Measurements from ENCODE around the gene DDX17.

The DDX17 gene

GRCh38 chr22:38448945-38449745 is 57.0 kb downstream of the DDX17 start:
- no peak for DNase-seq (ENCODE audit: low read depth in 2 of 2)

DNA sequence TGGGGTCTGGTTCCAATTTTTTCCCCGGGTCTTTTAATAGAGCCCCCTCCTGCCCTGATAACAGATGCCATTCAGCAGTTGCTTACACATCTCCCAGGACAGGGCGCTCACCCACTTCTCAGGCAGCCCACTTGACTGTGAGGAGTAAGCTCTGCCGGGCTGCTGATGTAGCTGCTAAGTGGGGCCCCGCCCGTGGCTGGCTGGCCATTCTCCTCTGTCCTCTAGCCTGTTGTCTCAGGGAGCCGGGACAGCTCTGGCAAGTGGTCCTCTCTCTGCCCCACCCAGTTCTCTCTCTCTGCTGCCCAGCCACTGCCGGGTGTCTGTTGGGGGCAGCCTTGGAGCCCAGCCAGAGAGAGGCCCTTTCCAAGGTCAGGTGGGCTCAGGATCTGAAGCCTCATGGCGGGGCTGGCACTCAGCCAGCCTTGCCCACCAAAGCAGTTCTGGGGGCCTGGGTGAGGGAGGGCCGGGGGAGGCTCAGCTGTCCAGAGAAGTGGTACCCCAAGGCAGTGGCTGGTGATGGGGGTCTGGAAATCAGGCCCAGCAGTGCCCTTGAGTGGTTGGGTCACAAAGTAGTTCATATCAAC is 60.0 kb downstream of the DDX17 start:
- DNase-seq (ENCODE audit: low read depth in 2 of 2) = no peak

DNA sequence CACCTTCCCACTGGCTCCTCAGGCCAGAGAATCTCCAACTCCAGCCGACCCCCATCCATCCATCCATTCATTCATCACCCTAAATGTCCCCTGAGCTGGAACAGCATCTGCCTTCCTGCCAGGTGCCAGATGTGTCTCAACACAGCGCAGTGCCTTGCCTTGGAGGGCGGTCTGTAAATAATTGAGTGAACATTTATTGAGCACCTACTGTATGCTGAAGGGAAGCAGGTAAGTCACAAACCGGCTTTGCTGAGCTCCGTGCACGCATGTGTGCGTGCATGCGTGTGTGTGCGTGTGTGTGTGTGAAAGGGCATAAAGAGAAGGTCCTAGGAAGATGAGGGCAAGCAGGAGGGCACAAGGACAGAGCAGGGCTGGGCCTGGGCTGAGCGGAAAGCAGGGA is 61.3 kb downstream of the DDX17 start:
- no peak for DNase-seq (ENCODE audit: low read depth in 2 of 2)

DNA sequence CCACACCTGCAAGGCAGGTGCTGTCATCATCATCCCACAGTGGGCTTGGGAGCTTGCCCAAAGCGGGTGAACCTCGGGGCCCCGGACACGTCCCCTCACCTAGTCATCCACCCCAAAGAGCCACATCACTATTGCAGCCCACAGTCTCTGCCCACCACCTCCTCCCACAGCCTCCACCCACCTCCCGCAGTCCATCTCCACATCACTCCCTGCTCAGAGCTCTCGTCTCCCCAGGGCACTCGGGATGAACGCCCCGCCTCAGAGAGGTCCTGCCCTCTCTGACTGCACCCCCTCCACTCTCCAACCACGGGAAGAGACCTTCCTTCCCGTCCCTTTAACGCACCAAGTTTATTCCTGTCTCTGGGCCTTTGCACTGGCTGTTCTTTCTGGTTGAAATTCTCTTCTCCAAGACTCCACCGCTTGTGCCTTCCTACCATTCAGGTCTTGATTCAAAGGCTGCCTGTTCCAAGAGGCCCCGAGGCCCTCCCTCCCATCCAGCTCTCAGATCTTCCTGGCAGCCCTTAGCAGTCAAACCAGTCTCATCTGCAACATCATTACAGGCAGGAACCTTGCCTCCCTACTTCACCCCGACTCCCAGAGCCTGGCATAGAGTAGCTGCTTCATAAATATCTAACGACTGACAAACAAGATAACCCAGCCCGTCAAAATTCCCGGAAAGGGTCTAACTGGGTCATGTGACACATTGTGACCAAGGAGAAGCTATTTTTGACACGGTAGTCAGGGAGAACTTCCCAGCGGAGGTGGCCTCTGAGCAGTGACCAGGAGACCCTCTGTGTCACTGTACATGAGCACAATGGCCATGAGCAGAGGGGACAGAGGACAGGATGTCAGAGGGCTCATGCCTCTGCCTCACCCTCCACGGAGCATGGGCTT is 62.2 kb downstream of the DDX17 start:
- DNase-seq (ENCODE audit: low read depth in 2 of 2) = no peak

DNA sequence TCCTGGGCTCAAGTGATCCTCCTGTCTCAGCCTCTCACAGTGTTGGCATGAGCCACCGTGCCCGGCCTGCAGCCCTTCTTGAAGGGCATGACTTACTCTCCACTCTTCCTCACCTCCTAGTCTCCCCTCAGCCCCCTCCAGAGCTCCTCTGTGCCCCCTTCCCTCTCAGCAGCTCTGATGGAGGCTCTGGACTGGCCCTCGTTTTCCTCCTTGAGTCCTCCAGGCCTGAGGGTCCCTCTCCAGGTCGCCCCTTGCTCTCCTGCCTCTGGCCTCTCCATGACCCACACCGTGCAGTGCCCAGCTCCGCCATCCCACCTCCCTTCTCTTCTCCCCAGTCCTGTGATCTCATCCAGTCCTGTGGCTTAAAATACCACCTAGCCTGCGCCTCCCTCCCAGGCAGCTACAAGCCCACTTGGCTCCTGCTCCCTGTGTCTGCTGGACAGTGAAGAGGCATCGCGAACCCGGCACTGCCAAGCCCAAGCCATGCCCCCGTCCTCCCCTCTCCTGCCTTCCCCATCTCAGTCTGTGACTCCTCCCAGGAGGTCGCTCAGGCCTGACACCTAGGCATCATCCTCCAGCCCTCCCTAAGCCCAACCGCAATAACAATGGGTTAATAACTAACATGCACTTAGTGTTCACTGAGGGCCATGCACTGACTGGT is 63.0 kb downstream of the DDX17 start:
- no peak for DNase-seq (ENCODE audit: low read depth in 2 of 2)

GRCh38 chr22:38441620-38442287 is 64.4 kb downstream of the DDX17 start:
- no peak for DNase-seq (ENCODE audit: low read depth in 2 of 2)

- no peak for DNase-seq (ENCODE audit: low read depth in 2 of 2)
Observed at GRCh38 chr22:38440747-38441350, 65.3 kb downstream of the DDX17 start.

DNA sequence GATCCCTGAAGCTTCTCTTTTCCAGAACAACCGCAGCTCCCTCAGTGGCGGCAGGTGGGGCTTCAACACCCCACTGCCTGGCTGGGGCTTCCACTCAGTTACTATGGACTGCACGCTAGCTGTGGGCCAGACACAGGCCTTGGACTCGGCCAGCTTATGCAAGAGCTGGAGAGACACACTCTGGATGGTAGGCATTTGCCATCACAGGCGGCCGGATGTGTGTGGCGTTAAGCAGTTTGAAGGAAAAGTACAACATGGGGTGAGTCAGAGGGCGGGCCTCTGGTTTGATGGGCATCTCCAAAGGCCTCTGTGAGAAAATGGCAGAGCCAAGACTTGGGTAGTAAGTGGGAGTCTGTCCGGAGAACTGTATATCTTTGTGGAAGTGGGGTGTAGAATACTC is 68.7 kb downstream of the DDX17 start:
- no peak for DNase-seq (ENCODE audit: low read depth in 2 of 2)

- DNase-seq (ENCODE audit: low read depth in 2 of 2) = no peak
Observed at GRCh38 chr22:38436629-38437395, 69.3 kb downstream of the DDX17 start.

DNA sequence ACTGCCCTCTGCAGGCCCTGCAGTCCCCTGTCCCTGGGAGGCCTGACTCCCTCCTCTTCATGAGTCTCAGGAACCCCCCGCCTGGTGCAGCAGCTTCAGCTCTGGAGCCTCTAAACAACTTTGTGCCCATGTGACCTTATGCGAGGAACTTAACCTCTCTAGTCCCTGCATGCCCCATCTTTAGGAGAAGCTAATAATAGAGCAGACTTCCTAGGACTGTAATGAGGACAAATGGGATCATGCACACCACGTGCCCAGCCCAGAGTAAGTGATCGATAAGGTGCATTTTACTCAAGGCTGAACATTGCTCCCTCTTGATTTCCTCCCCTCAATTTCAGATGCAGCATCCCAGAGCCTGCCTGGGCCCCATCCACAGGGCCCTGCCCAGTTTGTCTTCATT is 70.1 kb downstream of the DDX17 start:
- no peak for DNase-seq (ENCODE audit: low read depth in 2 of 2)

GRCh38 chr22:38435010-38435409 is 71.1 kb downstream of the DDX17 start:
- DNase-seq (ENCODE audit: low read depth in 2 of 2) = no peak

GRCh38 chr22:38433871-38434270 is 72.2 kb downstream of the DDX17 start:
- DNase-seq (ENCODE audit: low read depth in 2 of 2) = no peak

Measured in stimulated activated CD4-positive, alpha-beta T cell treated with anti-CD3 and anti-CD28 coated beads, Interleukin-12 subunit alpha, Interleukin-12 subunit beta, amount 100 ng/mL, for 24 hours (primary cell).